ENCODE data around the gene EIF3A. TPM values are rescaled to one million over a fixed set of nuclear protein-coding genes. Genes with fewer than 3 reads are reported as not detected.

Gene EIF3A
- total and polyA plus RNA-seq, 9 of the 15 experiments (the other 6 are each of a cell fraction or from before 2014, with no cell fraction given): 19.6 to 163 (median 102) TPM

DNA sequence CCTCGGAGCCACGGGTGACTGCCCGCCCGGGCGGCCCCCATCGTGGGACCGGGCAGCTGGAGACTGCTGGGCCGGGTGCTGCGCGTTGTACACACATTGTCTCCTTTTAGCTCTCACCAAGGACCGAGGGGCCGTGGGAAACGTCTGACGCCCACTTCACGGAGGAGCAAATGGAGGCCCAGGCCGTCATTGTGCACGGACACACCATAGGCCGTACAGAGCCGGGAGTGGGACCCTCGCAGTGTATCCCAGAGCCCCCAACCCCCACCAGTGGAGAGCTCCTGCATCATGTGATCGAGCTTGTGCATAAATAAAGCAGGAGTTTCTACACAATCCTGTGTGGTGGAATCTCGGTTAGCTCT, 24.0 kb upstream of the EIF3A start (continued):
- no peak for TF ChIP-seq RAD21 (CRISPR knock-in tag; conservative IDR thresholded peaks at IDR 0.05 in 1 of 2, IDR thresholded peaks at IDR 0.05 in 1 of 2)

DNA sequence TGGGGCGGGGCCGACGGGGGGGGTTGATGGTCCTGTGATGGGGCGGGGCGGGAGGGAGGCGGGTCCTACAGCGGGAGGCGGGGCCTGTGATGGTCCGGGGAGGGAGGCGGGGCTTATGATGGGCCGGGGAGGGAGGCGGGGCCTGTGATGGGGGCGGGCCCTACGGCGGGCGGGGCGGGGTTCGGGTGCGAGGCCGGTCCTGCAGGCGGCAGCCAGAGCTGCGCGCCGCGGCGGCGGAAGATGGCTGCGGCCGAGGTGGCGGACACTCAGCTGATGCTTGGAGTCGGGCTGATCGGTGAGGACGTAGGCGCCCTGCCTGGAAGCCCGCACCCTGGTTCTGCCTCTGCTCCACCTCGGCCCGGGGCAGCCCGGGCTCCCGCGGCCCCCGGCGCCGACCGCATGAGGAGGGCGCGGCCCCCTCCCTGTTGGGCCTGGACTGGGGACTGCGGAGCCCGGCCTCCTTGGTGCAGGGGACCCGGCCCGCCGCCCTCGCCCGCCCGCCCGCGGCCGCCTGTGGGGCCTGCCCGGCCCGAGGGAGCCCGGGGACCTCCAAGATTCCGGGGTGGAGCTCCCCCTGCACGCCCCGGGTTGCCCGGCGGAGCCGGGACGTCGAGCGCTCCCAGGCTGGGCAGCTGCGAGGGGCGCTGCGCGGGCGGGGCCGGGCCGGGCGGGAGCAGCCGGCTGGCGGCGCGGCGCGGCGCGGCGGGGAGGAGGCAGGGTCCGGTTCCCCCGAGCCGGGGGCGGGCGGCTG, 23.5 kb upstream of the EIF3A start, which contains the start of gene DENND10:
Gene DENND10, plus strand, starts transcription at position 211 of the 751 bp plus-strand sequence. Its CDS starts 30 bp downstream, at position 241.
- intact Hi-C loops (cut with micrococcal nuclease): no loop called here
- WGBS (ENCODE audit: insufficient coverage, low coverage, missing lambda C conversion rate): 0% methylated on average over 6 of the region's 91 CpGs
- peak; percentile 94 for ATAC-seq
- in situ Hi-C loops (cut with MboI): no loop called here
- DNase-seq (ENCODE audit: extremely low read depth in 1 of 4, low spot score in 3 of 4): peak; percentile 77 to 99 (median 98)
- H3K4me2 ChIP-seq (ENCODE audit: insufficient read depth, low read length): peak within 1 kb of the TSS; percentile 76
- POLR2A ChIA-PET: interaction anchor here (0.6 to 4.0 kb wide), 8 partner anchors 13 to 61 kb away, joined by 3 to 16 read pairs (median 4); partner anchors contain the start of gene SFXN4
- H3K9me3 ChIP-seq (replicated peaks; ENCODE audit: control insufficient read depth, insufficient read depth, low read depth, low read length): no peaks in the 10 kb centered on the region
- peak within 1 kb of the TSS; percentile 60 to 95; a peak in 3 of 4 replicates for H3K9ac ChIP-seq (ENCODE audit: insufficient read depth in 1 of 2, low read depth in 2 of 2, low read length in 2 of 2)
- peaks cover 13 to 14% of the 10 kb centered on the region in 2 experiments; a peak in 4 of 5 replicates for H3K4me1 ChIP-seq (replicated peaks in 1 of 2; ENCODE audit: control insufficient read depth in 2 of 2, insufficient read depth in 2 of 2, low read length in 2 of 2)
- H4K20me1 ChIP-seq (replicated peaks; ENCODE audit: control insufficient read depth, insufficient read depth, low read length): no peaks in the 10 kb centered on the region
- peak within 1 kb of the TSS; percentile 64 for H3K4me3 ChIP-seq
- peak within 1 kb of the TSS; percentile 72 for H2AFZ ChIP-seq (ENCODE audit: low read depth, low read length)
- H3K9me1 ChIP-seq (ENCODE audit: control insufficient read depth, insufficient read depth, low read length): no peaks in the 10 kb centered on the region
- CTCF ChIA-PET (ENCODE audit: low intra/inter-chr PET ratio): interaction anchor here (0.6 kb wide), 1 partner anchor 58 kb away, joined by 3 read pairs; no protein-coding TSS in a partner anchor
- H3K27me3 ChIP-seq (ENCODE audit: control insufficient read depth in 2 of 2, insufficient read depth in 2 of 2, low read length in 2 of 2): no peaks in the 10 kb centered on the region
- BruUV-seq (replicated peaks): no TSS peak
- no peaks in the 10 kb centered on the region for H3K36me3 ChIP-seq (ENCODE audit: control insufficient read depth, insufficient read depth, low read length)
- no peak for FAIRE-seq
- peaks cover 6% of the 10 kb centered on the region for H3K79me2 ChIP-seq (ENCODE audit: control insufficient read depth, insufficient read depth, low read length)
- H3K27ac ChIP-seq (ENCODE audit: extremely low read depth, low read depth, low read length): peak within 1 kb of the TSS; percentile 46; the same call in 2 of the 3 replicates
- TF ChIP-seq SUPT5H (IDR thresholded peaks at IDR 0.05): peak; percentile 63
- TF ChIP-seq, protein P1, sequence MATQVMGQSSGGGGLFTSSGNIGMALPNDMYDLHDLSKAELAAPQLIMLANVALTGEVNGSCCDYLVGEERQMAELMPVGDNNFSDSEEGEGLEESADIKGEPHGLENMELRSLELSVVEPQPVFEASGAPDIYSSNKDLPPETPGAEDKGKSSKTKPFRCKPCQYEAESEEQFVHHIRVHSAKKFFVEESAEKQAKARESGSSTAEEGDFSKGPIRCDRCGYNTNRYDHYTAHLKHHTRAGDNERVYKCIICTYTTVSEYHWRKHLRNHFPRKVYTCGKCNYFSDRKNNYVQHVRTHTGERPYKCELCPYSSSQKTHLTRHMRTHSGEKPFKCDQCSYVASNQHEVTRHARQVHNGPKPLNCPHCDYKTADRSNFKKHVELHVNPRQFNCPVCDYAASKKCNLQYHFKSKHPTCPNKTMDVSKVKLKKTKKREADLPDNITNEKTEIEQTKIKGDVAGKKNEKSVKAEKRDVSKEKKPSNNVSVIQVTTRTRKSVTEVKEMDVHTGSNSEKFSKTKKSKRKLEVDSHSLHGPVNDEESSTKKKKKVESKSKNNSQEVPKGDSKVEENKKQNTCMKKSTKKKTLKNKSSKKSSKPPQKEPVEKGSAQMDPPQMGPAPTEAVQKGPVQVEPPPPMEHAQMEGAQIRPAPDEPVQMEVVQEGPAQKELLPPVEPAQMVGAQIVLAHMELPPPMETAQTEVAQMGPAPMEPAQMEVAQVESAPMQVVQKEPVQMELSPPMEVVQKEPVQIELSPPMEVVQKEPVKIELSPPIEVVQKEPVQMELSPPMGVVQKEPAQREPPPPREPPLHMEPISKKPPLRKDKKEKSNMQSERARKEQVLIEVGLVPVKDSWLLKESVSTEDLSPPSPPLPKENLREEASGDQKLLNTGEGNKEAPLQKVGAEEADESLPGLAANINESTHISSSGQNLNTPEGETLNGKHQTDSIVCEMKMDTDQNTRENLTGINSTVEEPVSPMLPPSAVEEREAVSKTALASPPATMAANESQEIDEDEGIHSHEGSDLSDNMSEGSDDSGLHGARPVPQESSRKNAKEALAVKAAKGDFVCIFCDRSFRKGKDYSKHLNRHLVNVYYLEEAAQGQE (IDR thresholded peaks at IDR 0.05; ENCODE audit: borderline replicate concordance): 0 out of 2 replicates have a peak, but pooled peaks have one; percentile 3
- TF ChIP-seq, protein P1 (CRISPR knock-in tag; IDR thresholded peaks at IDR 0.05; ENCODE audit: low read depth): no peak
- no peak for TF ChIP-seq ZNF24 (IDR thresholded peaks at IDR 0.05)
- no peak for TF ChIP-seq FOXA3 (CRISPR knock-in tag; conservative IDR thresholded peaks at IDR 0.05 in 1 of 2, IDR thresholded peaks at IDR 0.05 in 1 of 2)
- TF ChIP-seq STAT6 (CRISPR knock-in tag; IDR thresholded peaks at IDR 0.05): no peak
- TF ChIP-seq NRF1 (conservative IDR thresholded peaks at IDR 0.05 in 1 of 2, IDR thresholded peaks at IDR 0.05 in 1 of 2): peak in 1 of 2 experiments; percentile 32; a peak in 2 of 4 replicates

All from K562 (cell line).